Measurements from ENCODE around the gene ZNF492. TPM values are rescaled to one million over a fixed set of nuclear protein-coding genes. Genes with fewer than 3 reads are reported as not detected.
"Not testable (repeated sequence)": the region's sequence is repeated elsewhere in the genome, so short reads cannot be mapped to it uniquely, and the experiment has no call there.

The ZNF492 gene
- total RNA-seq, 2 donors from 2014 or later, result 0.58 to 1.8 TPM

DNA sequence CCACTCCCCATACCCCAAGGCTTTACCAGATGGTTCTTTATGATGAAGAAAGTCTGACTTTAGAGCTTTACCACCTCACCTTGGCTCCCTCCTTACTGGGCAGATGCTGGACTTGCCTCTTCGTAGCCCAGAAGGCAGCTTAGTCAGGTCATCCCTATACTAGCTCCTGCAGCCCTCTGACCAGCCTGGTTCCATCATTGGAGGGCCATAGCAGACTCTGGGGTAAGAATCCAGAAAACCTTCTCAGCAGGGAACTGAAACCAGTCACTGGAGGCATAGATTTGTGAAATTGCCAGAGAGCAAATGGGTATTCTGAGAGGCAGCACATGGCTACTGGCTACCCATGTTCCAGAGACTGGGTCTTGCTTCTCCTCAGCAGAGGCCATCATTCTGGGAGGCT lies 21.8 kb upstream of the ZNF492 start:
- DNase-seq, result no peak
- intact Hi-C loops (cut with DNase I), result no loop called here
- TF ChIP-seq CTCF (IDR thresholded peaks at IDR 0.05), result no peak
- Histone ChIP-seq H3K4me1 (no peaks in the 10 kb centered on the region), H3K27me3 (no peaks in the 10 kb centered on the region), H3K4me3 (no peak overlapping the region), H3K9ac (ENCODE audit: low read depth in 2 of 2, low read length in 2 of 2) (no peak overlapping the region), H3K36me3 (no peaks in the 10 kb centered on the region), H3K27ac (no peak overlapping the region), H3K9me3 (no peaks in the 10 kb centered on the region)

DNA sequence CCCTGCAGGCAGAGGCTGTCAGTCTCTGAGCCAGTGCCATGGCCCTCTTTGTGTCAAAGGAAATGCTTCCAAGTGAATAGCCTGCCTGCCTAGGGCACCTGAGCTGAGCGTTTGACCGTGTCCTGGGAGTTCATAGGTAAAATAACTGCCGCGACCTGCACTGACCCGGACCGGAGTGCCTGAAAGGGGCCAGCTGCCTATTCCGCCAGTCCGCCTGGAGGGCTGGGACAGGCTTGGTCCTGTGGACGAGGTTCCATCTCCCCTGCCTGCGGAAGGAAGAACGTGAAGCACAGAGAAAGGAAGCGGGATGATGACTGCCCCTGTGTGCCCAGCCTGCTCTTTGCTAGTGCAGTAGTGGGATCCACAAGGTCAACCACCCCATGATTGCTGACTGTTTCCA lies 17.5 kb upstream of the ZNF492 start:
- no peak for DNase-seq
- Histone ChIP-seq H3K27me3 (no peaks in the 10 kb centered on the region), H3K9me3 (no peaks in the 10 kb centered on the region), H3K4me3 (no peak overlapping the region), H3K9ac (ENCODE audit: low read depth in 2 of 2, low read length in 2 of 2) (no peak overlapping the region), H3K4me1 (no peaks in the 10 kb centered on the region), H3K27ac (no peak overlapping the region), H3K36me3 (no peaks in the 10 kb centered on the region)
- intact Hi-C loops (cut with DNase I), result no loop called here
- no peak for TF ChIP-seq CTCF (IDR thresholded peaks at IDR 0.05)

DNA sequence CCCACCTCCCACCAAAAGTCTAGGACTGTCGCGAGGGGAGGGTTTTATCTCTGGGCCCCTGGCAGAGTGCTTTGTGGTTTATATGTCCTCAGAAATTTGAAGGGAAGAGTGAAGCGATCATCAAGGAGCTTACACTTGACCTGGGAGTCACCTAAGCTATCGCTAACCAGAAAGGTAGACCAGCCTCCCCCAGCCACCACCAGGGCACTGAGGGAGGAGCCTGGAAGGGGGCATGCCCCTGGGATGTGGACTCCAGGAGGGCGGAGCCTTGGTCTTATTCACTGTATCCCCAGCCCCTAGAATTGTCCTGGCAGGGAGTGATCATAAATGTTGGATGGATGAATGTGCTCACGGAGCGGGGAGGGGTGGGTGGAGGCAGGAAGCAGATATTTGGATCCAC lies 16.9 kb upstream of the ZNF492 start:
- DNase-seq, H3K9me3 ChIP-seq: not testable (repeated sequence)

DNA sequence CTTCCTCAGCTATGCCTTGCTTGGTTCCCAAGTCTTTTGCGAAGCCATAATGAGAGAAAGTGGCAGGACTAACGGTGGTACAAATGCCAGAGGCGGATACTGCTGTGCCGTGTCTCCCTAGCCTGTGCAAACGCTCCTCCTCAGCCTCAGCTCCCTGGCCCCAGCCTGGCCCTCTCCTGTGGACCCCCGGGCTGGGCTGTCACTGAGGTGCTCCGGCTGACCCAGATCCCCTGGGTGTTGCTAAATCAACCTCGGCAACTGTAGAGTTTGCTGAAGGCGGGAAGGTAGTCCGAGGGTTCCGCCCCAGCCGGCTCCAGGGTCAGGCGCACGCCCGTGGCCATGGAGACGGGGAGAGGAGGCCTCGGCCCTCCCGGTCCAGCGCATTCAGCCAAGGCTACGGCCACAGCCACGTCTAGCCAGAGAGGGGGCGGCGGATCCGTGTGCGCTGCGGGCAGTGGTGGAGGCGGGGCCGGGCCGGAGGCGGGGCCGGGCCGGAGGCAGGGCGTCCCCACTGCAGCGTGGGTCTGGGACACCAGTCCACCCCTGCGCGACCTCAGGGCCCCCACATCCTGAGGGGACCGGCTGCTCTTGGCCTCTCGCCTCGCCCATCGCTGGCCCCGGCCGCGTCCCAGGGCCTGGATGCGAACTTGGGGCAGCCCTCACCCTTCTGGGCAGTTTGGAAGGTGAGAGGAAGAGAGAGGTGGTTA lies 16.4 kb upstream of the ZNF492 start:
- Histone ChIP-seq H3K36me3 (no peaks in the 10 kb centered on the region), H3K9me3 (no peaks in the 10 kb centered on the region), H3K27ac (no peak overlapping the region), H3K4me1 (no peaks in the 10 kb centered on the region), H3K9ac (ENCODE audit: low read depth in 2 of 2, low read length in 2 of 2) (no peak overlapping the region), H3K4me3 (no peak overlapping the region), H3K27me3 (no peaks in the 10 kb centered on the region)
- no peak for TF ChIP-seq CTCF (IDR thresholded peaks at IDR 0.05)
- no peak for DNase-seq
- intact Hi-C loops (cut with DNase I), result no loop called here

More for the DNA sequence above, 16.9 kb upstream of the ZNF492 start:
- H3K27me3 ChIP-seq; H3K9ac ChIP-seq (ENCODE audit: low read depth in 2 of 2, low read length in 2 of 2); intact Hi-C loops (cut with DNase I); H3K4me3 ChIP-seq; H3K4me1 ChIP-seq; H3K36me3 ChIP-seq; H3K27ac ChIP-seq: not testable (repeated sequence)

GRCh38 chr19:22619371-22619770 lies 14.8 kb upstream of the ZNF492 start:
- no peak overlapping the region for H3K4me3 ChIP-seq
- H3K4me1 ChIP-seq, result no peaks in the 10 kb centered on the region
- no peaks in the 10 kb centered on the region for H3K36me3 ChIP-seq
- DNase-seq, result no peak
- H3K9me3 ChIP-seq, result no peaks in the 10 kb centered on the region
- H3K27me3 ChIP-seq, result no peaks in the 10 kb centered on the region
- H3K27ac ChIP-seq, result no peak overlapping the region
- H3K9ac ChIP-seq (ENCODE audit: low read depth in 2 of 2, low read length in 2 of 2), result no peak overlapping the region
- TF ChIP-seq CTCF (IDR thresholded peaks at IDR 0.05), result no peak
- intact Hi-C loops (cut with DNase I), result no loop called here

- Histone ChIP-seq H3K27me3 (no peaks in the 10 kb centered on the region), H3K4me1 (no peaks in the 10 kb centered on the region), H3K4me3 (no peak overlapping the region), H3K27ac (no peak overlapping the region), H3K9me3 (no peaks in the 10 kb centered on the region), H3K36me3 (no peaks in the 10 kb centered on the region), H3K9ac (ENCODE audit: low read depth in 2 of 2, low read length in 2 of 2) (no peak overlapping the region)
- TF ChIP-seq CTCF (IDR thresholded peaks at IDR 0.05), result no peak
- intact Hi-C loops (cut with DNase I), result no loop called here
- no peak for DNase-seq
These were observed 14.2 kb upstream of the ZNF492 start for GRCh38 chr19:22619932-22620331.

Measured in colonic mucosa (tissue), 4 donors.